Measurements from ENCODE around the gene RNF214.

DNA sequence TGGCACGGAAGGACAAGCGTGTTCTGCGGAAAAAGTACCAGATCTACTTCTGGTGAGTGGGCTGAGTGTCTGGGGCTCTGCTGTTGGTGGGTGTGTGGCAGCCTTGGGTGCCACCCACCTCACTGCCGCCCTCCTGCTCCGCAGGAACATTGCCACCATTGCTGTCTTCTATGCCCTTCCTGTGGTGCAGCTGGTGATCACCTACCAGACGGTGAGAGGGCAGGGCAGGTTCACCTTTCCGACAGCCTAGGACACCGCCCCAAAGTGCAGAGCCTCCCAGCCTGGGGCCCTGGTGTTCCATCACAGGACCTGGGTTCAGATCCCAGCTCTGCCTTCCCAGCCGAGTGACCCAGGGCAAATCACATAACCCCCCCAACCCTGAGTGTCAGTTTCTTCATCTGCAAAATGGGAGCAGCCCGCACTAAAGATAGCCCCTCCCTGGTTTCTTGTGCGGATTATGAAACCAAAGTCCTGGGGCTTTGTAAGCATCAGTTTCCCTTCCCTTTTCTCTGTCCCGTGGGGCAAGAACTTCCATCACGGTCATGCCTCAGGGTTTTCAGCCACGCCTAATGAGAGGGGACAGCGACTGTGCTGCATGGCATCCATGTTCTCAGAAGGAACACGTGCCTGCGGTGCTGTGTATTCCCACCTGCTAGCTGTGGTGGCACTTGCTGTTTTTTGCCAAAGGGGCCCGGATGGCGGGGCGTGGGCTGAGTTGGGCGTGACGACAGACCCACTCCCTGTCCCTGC is 43.1 kb upstream of the RNF214 start:
- TF ChIP-seq POLR2A (IDR thresholded peaks at IDR 0.05; ENCODE audit: low read length) (no peak), GATA1 (IDR thresholded peaks at IDR 0.05; ENCODE audit: low read depth, low read length) (no peak)
